Esophagus squamous epithelium (tissue), 4 donors: ENCODE data around the gene NPHP4.

Experiments
- CTCF ChIP-seq, 6 experiments: fragments of 450-650 bp in 4 of 6; fragments of 200-600 bp in 2 of 6; sonication (generic) in 2 of 6; IDR thresholded peaks; one replicate each; pipeline ENCODE4 v1.5.1; 2016 to 2019; ENCODE audit warnings: antibody characterized with exemption in 6 of 6, mild to moderate bottlenecking in 4 of 6, moderate library complexity in 4 of 6
- POLR2A ChIP-seq, 4 donors: fragments of 450-650 bp; IDR thresholded peaks; one replicate each; pipeline ENCODE4 v1.6.1; 2017; ENCODE audit warnings: antibody characterized with exemption in 4 of 4, mild to moderate bottlenecking in 4 of 4, moderate library complexity in 3 of 4

- TF ChIP-seq CTCF (IDR thresholded peaks at IDR 0.05) (no peak), POLR2A (IDR thresholded peaks at IDR 0.05) (no peak)
These were observed 3.8 kb upstream of the NPHP4 start for GRCh38 chr1:5995871-5996630.
